Renal cortical epithelial cell (primary cell): Measurements from ENCODE around the gene LRP8. TPM values are rescaled to one million over a fixed set of nuclear protein-coding genes. Genes with fewer than 3 reads are reported as not detected.
"Not testable (repeated sequence)": the region's sequence is repeated elsewhere in the genome, so short reads cannot be mapped to it uniquely, and the experiment has no call there.

Experiments used
- DNase-seq: peaks from one replicate; pipeline ENCODE4 v3.0.0-alpha.2; 2011; ENCODE audit warnings: low read depth
- total RNA-seq: library from RNA; depleted of rRNA; stranded (reverse); fragments of >200 nt; gene quantifications from 2 replicates; pipeline ENCODE4 v1.2.3, GENCODE V29; 2014

LRP8 gene
- total RNA-seq, 1 donor from 2014 or later, result 2.9 TPM

DNA sequence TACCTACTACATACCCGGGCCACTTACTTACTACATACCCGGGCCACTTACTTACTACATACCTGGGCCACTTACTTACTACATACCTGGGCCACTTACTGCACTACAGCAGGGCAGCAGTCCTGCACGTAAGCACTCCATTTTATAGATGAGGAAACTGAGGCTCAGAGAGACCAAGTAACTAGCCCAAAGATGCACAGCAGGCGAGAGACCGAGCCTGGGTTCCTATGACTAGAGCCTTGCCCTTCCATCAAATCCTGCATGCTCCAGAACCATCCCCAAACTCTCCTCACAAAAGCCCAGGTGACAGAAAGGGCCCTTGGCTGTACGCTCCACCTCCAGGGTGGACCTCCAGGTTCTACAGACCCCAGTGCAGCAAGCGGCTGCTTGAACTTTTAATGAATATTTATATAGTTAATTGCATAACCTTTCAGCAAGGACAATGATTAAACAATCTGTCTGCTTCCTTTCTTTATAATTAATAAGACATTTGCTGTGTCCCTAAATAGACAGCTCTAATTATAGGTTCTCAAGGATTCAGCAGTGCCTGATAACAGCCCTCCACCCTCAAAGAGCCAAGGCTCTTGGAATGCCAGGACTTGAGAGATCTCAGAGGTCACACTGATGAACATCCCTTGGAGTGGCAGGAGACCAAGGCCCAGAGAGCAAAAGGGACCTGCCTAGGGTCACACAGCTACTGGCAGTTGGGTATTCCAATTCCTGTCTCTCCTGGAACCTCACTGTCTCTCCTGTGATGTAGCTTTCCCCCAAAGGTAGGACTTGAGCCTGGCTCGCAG, 43.4 kb downstream of the LRP8 start:
- no peak for DNase-seq

DNA sequence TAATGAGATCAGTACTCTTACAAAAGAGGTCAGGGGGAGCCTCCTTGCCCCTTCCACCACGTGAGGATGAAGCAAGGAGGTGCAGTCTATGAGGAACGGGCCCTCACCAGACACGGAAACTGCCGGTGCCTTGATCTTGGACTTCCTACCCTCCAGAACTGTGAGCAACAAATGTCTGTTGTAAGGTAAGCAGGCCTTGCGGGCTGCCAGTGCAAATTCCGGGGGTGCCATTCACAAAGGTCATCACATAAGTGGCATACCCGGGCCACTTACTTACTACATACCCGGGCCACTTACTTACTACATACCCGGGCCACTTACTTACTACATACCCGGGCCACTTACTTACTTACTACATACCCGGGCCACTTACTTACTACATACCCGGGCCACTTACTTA, 44.7 kb downstream of the LRP8 start:
- not testable (repeated sequence) for DNase-seq

GRCh38 chr1:53281133-53281532, 46.7 kb downstream of the LRP8 start:
- DNase-seq, result no peak

DNA sequence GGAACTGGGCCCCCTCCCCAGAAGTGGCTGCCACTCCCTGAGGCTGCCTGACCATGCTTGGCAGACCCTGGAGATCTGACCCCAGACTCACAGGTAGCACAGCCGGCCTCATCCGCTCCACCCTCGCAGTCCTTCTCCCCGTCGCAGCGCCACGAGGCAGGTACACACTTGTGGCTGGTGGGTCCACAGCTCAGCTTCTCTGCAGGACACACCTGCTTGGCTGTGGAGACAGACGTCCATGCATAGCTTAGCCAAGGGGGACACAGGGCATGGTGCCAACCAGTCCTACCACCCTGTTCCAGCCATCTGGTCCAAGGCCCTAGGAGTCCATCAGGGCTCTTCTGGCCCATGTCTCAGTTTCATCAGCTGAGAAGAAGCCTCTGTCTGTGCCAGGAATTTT, 47.4 kb downstream of the LRP8 start:
- no peak for DNase-seq

DNA sequence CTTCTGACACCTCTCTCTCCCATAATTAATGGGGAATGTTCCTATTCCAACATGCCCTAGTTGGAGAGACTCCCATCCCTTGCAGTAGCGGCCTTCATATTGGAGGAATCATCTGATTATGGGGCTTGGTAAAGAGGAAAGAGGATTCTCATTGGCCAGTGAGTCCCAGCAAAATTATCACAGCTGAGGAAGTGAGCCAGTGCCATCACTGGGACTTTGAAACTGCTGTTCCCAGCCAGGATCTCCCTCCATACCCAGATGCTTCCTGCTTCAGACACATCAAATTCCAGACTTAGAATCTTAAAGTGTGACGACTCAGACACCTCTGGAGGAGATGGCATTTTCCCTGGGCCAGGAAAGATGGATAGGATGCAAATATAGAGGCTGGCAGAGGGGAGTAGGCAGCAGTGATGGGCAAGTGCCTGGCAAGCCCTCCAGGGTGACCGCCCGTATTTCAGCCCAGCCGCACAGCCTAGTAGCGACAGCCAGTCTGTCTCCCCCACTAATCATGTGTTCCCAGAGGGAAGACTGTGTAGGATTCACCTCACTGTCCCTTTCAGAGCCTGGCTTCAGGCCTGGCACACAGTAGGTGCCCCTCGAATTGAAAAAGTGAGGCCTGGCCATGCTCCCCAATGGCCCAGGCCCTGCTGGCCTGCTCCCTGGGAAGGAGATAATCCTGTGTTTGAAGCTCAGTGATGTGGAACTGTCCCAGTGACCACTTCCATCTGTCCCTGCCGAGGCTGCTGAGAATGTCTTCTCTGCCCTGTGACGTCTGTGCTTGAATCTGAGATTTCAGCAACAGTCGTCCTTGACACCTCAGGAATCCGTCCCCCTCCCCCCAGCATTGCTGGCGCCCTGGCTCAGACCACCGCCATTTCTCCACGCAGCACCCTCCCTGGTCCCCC, 48.3 kb downstream of the LRP8 start:
- DNase-seq, result no peak

GRCh38 chr1:53278298-53278725, 49.6 kb downstream of the LRP8 start:
- DNase-seq, result no peak

- DNase-seq, result no peak
Observed at GRCh38 chr1:53277326-53277725, 50.5 kb downstream of the LRP8 start.

DNA sequence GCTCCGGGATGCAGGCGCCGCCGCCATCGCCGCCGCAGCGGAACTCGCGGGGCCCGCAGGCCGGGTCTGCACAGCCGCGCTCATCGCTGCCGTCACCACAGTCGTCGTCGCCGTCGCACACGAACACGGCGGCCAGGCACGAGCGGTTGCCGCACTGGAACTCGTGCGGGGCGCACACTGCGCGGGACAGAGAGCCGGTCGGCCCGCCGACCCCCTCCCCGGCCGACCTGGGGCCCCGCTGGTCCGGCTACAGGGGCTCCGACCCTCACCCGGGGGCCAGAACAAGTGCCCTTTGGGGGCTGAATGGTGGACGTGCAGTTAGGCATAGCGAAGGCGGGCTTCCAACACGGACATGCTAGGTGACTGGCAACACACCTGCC, 51.0 kb downstream of the LRP8 start:
- DNase-seq, result no peak

GRCh38 chr1:53276153-53276901, 51.5 kb downstream of the LRP8 start:
- DNase-seq, result no peak

DNA sequence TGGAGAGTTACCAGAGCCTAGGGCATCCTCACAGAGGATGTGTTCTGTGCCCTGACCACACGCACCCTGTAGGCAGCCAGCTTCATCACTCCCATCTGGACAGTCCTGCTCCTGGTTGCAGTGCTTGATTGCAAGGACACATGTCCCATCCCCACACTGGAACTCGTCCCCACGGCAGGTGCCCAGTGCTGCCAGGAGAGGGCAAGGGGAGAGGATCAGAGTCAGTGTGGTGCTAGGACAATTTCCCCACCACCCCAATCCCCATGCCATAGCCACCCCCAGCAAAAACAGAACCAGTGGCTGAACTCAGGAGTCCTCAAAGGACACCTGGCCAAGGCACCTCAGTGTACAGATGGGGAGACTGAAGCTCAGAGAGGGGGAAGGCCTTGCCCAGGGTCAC, 52.3 kb downstream of the LRP8 start:
- no peak for DNase-seq

DNA sequence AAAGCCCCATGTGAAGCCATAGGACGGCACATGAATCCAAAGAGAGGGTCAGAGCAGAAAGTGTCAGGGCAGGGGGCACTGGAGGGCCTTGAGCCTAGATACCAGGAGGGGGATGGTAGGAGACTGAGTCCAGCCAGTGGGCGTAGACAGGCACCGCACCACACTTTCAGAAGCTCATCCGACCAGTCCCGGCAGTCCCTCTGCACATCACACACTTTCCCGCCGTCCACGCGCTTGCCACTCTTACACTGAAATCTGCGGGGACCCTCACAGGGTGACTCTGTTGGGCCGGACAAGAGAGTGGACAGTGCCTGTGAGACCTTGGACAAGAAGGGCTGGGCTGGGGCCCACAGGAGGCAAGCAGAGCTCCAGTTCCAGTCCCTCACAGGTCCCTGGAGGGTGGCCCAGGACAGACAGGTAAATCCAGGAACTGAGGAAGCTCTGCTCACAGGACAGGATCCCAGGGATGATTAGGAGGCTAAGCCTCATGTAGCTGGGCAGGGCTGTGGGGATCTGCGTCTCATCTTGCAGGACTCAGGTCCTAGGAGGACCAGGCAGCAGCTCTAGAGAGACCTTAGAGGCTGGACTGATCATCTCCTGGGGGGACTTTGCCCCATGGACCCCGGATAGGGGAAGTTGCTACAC, 53.2 kb downstream of the LRP8 start:
- DNase-seq, result no peak

- DNase-seq, result no peak
Observed at GRCh38 chr1:53274026-53274425, 53.8 kb downstream of the LRP8 start.

DNA sequence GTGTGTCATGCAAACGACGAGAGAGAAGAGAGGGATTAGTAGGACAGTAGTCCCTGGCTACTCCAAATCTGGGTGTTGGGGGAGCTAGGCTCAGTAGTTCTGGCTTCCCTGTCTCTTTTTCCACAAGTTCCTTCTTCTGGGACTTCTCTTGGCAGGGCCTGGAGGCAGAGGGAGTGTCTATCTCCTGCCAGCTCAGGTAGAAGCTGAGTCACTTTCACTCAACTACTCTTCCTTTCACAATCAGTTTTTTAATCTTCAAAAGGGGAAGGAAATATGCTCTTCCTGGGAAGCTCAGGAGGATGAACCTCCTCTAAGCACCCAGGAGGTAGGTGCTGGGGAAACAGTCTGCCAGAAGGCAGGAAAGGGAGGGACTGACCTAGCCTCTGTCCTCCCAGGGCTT, 54.3 kb downstream of the LRP8 start:
- no peak for DNase-seq

DNA sequence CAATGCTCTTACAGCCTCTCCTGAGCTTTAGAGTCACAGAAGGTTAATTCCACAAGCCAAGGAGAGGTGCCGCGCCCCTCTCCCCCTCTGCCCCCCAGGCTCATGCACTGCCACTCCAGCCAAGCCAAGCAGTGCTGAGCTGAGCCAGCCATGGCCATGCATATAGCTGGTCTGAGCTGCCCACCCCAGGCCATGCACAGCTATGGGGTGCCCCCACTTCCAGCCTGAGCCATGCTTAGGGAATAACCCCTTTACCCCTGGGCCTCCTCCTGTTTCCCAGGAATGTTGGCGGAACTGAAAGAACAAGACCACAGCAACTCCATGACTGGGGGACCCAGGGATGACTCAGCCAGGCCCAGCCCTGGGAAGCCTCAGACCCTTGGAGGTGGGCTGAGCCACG, 55.5 kb downstream of the LRP8 start:
- no peak for DNase-seq

- DNase-seq, result no peak
Observed at GRCh38 chr1:53271446-53272090, 56.3 kb downstream of the LRP8 start.

DNA sequence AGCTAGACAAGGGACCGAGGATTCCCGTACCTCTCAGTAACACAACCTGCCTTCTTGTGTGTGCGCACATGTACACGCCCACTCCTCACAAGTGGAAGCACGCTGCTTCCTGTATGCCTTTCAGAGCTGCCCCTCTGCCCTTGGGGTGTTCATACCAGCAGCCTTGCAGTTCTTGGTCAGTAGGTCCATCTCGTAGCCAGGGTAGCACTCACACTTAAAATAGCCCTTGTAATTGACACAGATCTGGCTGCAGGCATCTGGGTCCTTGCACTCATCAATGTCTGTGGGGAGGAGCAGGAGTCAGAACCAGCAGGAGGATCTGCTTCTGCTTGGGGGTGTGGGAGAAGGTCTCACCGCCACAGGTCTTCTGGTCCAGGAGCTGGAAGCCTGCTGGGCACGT, 57.0 kb downstream of the LRP8 start:
- DNase-seq, result no peak

DNA sequence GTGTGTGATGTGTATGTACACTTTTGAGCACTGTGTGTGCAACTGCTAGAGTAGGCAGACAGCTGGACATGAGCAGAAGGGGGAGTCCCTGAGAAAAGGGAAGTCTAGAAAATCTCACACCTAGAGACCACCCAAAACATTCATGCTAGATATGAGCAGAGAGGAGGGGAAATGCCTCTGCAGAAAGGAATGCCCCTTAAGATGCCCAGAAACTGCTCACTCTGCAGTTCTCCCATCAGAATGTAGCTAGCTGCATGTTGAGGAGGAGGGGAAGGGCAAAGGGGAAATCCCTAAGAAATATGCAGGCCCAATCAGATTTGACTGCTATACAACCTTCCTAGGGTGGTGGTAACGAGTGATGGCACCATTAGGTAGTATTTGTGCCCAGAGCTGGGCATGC, 57.8 kb downstream of the LRP8 start:
- DNase-seq, result no peak

DNA sequence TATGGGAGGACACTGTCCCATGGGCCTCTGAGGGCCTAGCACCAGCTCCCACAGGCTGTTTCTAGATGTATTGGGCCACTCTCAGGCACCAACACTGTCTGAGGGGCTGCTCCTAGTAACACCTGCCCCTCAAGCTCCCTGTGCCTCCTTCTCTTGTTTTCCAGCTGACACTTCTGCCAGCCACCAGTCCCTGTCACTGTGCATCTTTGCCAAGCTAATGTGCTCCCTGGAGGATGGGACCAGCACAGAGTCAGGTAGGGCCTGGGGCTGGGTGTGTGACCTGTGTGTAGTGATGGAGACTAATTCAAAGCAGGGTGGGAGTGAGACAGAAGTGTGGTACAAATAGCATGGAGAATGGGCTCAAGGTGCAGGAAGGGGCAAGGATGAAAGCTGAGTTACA, 60.1 kb downstream of the LRP8 start:
- DNase-seq, result no peak

DNA sequence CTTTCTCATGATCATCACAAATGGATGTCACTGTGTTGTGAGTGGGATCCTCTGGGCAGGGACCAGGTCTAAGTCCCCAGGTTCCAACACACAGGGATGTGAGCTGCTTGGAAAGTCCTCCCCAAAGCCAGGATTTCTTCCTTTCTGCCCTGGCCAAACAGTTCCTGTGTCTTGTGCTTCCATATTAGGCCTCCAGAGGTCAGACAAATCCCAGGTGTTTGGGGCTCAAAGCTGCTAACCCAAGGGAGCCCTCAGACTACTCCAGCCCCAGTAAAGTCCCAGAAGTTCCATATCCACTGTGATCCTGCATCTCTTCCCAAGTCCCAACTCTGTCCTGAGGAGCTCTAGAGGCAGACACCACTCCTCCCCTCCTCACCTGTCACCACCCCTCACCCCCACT, 61.8 kb downstream of the LRP8 start:
- DNase-seq, result no peak

GRCh38 chr1:53265581-53265980, 62.3 kb downstream of the LRP8 start:
- DNase-seq, result no peak

- no peak for DNase-seq
Observed at GRCh38 chr1:53264048-53264447, 63.8 kb downstream of the LRP8 start.
